ENCODE results near the gene PLA1A.
"Not testable (repeated sequence)": the region's sequence is repeated elsewhere in the genome, so short reads cannot be mapped to it uniquely, and the experiment has no call there.

PLA1A gene, protein sequence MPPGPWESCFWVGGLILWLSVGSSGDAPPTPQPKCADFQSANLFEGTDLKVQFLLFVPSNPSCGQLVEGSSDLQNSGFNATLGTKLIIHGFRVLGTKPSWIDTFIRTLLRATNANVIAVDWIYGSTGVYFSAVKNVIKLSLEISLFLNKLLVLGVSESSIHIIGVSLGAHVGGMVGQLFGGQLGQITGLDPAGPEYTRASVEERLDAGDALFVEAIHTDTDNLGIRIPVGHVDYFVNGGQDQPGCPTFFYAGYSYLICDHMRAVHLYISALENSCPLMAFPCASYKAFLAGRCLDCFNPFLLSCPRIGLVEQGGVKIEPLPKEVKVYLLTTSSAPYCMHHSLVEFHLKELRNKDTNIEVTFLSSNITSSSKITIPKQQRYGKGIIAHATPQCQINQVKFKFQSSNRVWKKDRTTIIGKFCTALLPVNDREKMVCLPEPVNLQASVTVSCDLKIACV

DNA sequence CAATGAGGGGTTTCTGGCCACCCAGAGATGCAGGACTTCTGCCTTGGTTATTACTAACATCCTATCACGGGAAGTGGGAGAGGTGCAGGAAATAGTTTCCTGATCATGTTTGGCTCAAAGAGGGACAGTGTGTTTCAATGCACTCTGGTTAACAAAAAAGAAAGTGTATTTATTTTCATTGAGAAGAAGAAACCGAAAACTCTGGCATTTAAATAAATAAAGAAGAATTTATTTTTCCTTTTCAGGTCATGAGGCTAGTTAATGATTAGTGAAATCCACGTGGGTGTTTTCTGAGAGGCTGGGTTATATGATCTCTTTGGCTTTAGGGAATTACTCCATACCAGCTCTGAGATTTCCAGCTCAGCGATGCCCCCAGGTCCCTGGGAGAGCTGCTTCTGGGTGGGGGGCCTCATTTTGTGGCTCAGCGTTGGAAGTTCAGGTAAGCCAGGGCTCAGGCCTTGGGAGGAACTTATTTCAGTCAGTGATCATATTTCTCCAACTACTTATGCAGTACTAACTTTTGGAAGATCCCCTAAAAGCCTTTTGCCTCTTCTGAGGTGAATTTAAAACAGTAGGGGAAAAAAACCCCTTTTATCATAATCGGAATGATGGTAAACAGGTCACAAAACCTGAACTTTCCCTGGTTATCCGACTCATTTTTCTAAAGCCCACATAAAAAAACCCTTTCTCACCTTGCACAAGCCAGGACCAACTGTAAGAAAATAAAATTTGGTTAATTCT lies at the start of gene PLA1A:
TSS of gene PLA1A (plus strand) at position 338 of the 741 bp plus-strand sequence. CDS start at position 367, 29 bp downstream.
- no peak for ATAC-seq
- no peak for DNase-seq
- Mint-ChIP-seq H3K27me3 (no peaks in the 10 kb centered on the region), H3K4me1 (peaks cover 56% of the 10 kb centered on the region), H3K9me3 (no peaks in the 10 kb centered on the region), H3K4me3 (peak within 1 kb of the TSS in 1 of 2 donors; percentile 1), H3K27ac (peak within 1 kb of the TSS in 1 of 2 donors; percentile 23)

DNA sequence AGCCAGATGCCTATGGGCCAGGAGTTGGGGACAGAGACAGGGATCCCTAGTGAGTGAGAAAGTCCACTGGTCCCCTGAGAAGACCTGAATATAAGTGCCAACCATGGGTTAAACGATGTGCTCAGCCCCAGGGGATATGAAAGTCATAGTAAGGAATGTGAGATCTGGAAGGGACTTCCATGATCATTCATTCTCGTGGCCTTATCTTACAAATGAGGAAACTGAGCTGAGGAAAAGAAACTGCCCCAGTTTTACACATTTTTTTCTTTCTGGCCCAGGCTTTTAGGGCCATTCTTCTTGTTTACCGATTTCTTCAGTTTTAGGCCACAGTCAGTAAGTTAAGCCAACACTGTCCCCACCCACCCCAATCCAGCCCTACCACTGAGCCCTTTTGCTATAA lies 49.3 kb upstream of the PLA1A start:
- ATAC-seq (no peak), DNase-seq (no peak)
- H3K27me3 Mint-ChIP-seq = no peaks in the 10 kb centered on the region
- H3K9me3 Mint-ChIP-seq = no peaks in the 10 kb centered on the region
- H3K4me3 Mint-ChIP-seq = no peak overlapping the region
- H3K27ac Mint-ChIP-seq = no peak overlapping the region
- peaks cover 4% of the 10 kb centered on the region for H3K4me1 Mint-ChIP-seq

DNA sequence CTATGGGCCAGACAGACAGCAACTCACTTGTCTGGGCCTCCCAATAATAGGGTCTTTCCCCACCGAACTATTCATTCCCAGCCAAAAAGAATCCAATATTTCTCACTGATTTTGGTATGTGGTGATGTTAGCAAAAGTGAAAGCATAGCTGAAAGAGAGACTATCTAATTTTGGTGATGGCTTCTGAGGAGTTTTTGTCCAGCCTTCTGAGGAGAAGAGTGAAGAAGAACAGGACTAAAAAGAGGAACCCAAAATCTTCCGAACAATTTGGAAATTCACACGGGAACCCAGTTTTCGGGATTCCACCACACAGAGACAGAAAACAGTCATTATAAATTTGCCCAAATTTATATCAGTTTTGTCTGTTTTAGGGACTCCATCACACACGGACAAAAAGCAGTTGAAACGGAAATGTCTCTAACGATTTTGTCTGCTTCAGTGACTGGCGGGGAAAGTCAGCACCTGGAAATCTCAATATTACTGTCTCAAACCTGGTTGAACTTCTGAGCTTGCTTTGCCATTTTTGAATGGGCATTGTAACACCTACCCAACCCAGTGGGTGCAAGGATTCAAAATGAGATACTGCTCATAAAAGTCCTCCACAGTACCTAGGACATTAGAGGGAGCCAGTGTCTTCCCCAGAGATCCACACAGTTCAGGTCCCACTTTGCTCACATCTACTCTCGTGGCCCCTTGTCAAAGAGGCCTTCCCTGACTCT lies 47.3 kb upstream of the PLA1A start:
- DNase-seq = no peak
- Mint-ChIP-seq H3K4me1 (peaks cover 14% of the 10 kb centered on the region), H3K27me3 (peaks cover 1% of the 10 kb centered on the region), H3K27ac (no peak overlapping the region), H3K4me3 (no peak overlapping the region), H3K9me3 (no peaks in the 10 kb centered on the region)
- no peak for ATAC-seq

DNA sequence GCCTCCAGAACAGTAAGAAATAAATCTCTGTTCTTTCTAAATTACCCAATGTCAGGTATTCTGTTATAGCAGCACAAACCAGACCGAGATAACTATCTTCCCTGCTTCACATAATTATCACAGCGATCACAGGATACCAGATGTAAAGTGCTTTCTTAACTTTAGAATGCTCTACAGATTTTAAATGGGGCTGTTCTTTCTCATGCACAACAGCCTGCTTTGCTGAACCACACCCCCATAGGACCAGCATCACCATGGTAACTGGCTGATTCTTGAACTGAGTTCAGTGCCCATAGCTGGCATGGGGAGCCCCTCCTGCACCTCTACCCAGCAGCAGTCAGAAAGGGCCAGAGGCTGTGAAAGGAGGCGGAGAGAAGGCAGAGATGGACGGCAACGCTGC lies 46.1 kb upstream of the PLA1A start:
- H3K4me1 Mint-ChIP-seq = peaks cover 26% of the 10 kb centered on the region
- no peak for ATAC-seq
- H3K4me3 Mint-ChIP-seq = no peak overlapping the region
- DNase-seq = no peak
- no peaks in the 10 kb centered on the region for H3K9me3 Mint-ChIP-seq
- no peak overlapping the region for H3K27ac Mint-ChIP-seq
- peaks cover 14% of the 10 kb centered on the region for H3K27me3 Mint-ChIP-seq

DNA sequence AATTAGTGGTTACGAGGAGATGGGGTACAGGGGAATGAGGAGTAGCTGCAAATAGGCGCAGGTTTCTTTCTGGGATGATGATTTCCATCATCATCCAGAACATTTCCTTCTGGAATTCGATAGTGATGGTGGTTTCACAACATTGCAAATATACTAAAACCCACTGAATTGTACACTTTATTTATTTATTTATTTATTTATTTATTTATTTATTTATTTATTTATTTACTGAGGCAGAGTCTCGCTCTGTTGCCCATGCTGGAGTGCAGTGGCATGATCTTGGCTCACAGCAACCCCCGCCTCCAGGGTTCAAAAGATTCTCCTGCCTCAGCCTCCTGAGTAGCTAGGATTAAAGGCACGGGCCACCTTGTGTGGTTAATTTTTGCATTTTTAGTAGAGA lies 44.8 kb upstream of the PLA1A start:
- H3K27ac Mint-ChIP-seq, ATAC-seq: not testable (repeated sequence)

DNA sequence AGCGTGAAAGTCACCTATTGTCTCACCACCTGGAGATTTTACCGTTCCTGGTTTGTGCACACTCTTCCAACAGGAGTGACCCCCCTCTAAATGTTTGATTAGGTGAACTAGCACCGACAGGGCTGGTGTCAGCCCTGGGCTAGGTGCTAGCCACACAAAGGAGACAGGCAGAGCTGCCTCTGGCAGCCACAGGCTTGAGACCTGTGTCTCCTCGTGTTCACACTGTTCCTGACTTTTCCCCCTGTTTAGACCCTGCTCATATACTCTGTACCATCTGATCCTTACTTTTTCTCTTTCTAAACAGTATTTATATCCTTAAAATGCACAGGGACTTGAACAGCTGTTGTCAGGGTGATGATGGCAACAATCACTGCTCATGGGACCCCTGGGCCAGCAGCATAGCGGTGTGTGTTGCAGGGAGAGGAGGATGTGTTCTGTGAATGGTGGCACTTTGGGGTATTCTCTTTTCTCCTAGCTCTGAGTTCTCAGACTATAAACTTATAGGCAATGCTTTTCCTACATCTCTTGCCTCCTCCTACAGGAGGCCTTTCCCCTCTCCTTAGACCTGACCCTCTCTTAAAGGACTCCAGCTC lies 43.8 kb upstream of the PLA1A start:
- ATAC-seq (no peak), DNase-seq (no peak)
- Mint-ChIP-seq H3K9me3 (no peaks in the 10 kb centered on the region), H3K27ac (no peak overlapping the region), H3K27me3 (peaks cover 17% of the 10 kb centered on the region), H3K4me3 (no peak overlapping the region), H3K4me1 (peaks cover 45% of the 10 kb centered on the region)

More for the DNA sequence above, 44.8 kb upstream of the PLA1A start:
- not testable (repeated sequence) for H3K4me3 Mint-ChIP-seq, DNase-seq, H3K9me3 Mint-ChIP-seq
- Mint-ChIP-seq H3K27me3 (peaks cover 17% of the 10 kb centered on the region), H3K4me1 (peaks cover 39% of the 10 kb centered on the region)

DNA sequence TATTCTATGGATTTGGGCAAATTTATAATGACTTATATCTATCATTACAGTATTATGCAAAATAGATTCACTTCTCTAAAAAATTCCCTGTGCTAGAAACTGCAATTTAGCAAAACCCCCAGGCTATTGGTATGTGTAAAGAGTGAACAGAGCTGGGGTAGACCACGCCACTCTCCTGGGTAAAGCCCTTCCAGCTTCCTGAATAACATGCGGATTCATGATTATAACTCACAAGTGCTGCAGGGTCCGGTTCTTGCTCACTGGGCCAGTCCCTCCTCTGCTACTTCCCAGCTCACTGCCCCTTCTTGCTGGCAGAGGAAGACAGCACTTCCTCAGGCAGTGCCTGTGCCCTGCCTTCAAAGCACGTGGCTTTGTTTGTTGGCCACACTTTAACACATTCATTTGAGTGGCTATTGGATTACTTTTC lies 42.4 kb upstream of the PLA1A start:
- Mint-ChIP-seq H3K9me3 (no peaks in the 10 kb centered on the region), H3K4me1 (peaks cover 57% of the 10 kb centered on the region)

DNA sequence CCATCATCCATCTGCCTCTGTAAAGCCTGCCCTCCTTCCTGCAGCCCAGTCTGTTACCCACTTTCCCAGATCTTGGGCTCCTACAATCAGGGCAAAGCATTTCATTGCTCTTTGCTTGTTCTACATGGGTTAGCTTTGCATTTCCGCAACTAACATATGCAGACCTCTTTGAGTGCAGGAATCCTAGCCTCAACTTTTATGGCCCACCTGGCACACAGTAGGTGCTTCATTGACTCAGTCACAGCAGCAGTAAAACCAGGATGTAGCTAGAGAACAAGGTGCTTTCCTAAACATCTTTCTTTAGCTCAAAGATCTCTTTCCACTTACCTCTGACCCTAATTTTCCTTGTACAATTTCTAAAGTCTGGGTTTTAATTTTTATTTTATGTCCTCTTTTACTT lies 41.8 kb upstream of the PLA1A start:
- Mint-ChIP-seq H3K4me3 (peak overlapping the region; percentile 20 to 74), H3K27ac (peak overlapping the region in 1 of 2 donors; percentile 31), H3K4me1 (peaks cover 56% of the 10 kb centered on the region), H3K9me3 (no peaks in the 10 kb centered on the region), H3K27me3 (peaks cover 17% of the 10 kb centered on the region)
- ATAC-seq (no peak), DNase-seq (no peak)

More for the DNA sequence above, 42.4 kb upstream of the PLA1A start:
- H3K27ac Mint-ChIP-seq = peak overlapping the region in 1 of 2 donors; percentile 24
- ATAC-seq (no peak), DNase-seq (no peak)
- H3K4me3 Mint-ChIP-seq = peak overlapping the region in 1 of 2 donors; percentile 74
- peaks cover 17% of the 10 kb centered on the region for H3K27me3 Mint-ChIP-seq

DNA sequence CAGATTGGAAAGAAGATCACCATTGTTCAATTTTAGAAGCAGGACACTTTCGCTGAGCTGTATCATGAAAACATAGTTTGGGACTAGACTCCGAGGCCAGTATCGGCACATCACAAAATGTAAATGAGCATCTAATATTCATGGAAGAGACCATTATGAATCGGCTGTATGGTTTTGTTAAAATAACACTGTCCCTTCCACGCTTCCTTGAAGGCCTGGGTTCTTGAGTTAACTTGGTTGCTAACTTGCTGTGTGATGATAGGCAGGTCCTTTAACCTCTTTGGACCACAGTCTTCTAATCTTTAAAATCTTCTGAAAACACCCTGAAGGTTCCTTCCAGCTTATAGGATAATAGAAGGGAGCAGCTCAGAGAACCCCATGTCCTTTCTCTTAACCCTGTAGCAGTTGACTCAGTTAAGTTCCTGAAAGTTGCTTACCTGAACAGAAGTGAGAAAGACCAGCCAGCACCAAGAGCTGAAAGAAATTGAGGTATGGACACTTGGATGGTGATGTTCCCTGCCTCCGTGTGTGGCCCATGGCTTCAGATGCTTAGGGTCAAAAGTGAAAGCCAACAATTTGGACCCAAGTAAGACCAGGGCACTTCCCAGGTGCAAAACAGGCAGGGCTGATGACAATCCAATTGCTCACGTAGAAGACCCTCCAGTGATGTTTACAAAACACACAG lies 40.4 kb upstream of the PLA1A start:
- ATAC-seq = no peak
- Mint-ChIP-seq H3K4me1 (peaks cover 66% of the 10 kb centered on the region), H3K27me3 (peaks cover 17% of the 10 kb centered on the region), H3K9me3 (no peaks in the 10 kb centered on the region), H3K27ac (peak overlapping the region in 1 of 2 donors; percentile 48), H3K4me3 (peak overlapping the region; percentile 58 to 74)
- DNase-seq = no peak

DNA sequence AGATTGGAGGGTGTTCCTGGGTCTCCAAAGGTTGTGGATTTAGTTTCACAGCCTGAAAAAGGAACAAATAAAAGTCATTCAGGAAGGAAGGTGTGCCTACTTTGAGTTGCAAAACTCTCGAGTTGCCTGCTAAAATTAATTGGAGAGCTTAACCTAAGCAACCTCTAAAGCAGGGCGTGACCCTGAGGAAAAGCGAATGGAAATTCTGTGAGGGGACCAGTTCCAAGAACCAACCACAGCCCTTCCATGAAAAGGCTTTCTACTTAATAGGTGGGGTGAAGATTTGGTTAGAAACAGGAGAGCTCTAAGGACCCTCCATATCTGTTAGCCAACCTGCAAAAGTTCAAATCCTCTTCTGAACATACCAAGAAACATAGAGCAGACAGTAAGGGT lies 39.8 kb upstream of the PLA1A start:
- peak overlapping the region; percentile 43 to 75 for H3K27ac Mint-ChIP-seq
- peaks cover 71% of the 10 kb centered on the region for H3K4me1 Mint-ChIP-seq
- no peak for ATAC-seq
- H3K4me3 Mint-ChIP-seq = peak overlapping the region; percentile 58 to 74
- DNase-seq = no peak
- H3K9me3 Mint-ChIP-seq = no peaks in the 10 kb centered on the region
- peaks cover 17% of the 10 kb centered on the region for H3K27me3 Mint-ChIP-seq

DNA sequence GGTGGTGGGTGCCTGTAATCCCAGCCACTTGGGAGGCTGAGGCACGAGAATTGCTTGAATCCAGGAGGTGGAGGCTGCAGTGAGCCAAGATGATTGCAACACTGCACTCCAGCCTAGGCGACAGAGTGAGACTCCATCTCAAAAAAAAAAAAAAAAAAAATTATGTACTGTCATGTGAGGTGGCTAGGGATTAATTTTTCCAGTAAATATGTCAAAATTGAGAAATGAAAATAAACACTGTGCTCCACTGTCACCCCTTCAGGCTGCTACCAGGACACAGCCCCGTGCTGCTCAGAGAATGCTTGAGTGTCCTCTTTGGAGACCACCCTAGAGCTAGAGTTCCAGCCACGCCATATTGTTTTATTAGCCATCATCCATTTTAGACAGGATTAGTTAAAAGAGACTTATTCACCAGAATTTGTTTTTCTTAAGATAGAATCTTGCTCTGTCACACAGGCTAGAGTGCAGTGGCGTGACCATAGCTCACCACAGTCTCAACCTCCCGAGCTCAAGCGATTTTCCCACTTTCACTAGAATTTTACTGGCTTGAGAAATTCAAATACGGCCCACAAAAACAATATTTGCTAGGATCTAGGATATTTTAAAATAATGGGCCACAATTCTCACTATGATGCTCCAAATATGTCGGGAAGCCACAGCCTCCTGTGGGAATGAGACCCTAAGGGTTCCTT lies 38.9 kb upstream of the PLA1A start:
- peak overlapping the region in 1 of 2 donors; percentile 38 for H3K27ac Mint-ChIP-seq

DNA sequence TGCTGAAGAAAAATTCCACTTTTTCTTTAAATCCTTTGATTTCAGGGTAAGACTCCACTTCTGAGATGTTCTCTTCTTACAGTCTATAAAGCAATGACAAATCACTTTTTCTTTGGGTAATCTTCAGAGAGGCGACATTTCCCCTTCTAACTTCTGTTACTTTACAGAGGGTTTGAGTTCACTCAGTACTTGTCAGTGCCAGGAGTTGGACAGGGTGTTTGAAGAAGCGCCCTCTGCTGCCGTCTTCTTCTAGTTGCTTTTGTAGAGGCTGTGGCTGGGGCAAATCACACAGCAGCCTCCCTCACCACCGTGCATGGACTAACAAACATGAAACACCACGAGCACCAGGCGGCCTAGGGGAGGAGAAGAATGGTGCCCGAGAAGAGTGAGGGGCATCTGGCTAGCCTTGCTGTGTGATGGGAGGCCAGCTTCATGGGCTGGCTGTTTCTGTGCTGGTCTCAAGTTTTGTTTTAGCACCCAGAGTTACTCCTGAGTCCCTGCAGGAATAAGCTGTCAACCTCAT lies 38.2 kb upstream of the PLA1A start, which contains the start of gene CD80:
TSS of gene CD80 (minus strand) at position 174 of the 523 bp plus-strand sequence. CDS start 1,886 bp downstream, outside the sequence.
- Mint-ChIP-seq H3K4me1 (peaks cover 70% of the 10 kb centered on the region), H3K27ac (peak within 1 kb of the TSS; percentile 43 to 55), H3K4me3 (peak within 1 kb of the TSS; percentile 58 to 74)

More for the DNA sequence above, 38.9 kb upstream of the PLA1A start:
- Mint-ChIP-seq H3K4me3 (peak overlapping the region; percentile 58 to 74), H3K9me3 (no peaks in the 10 kb centered on the region), H3K4me1 (peaks cover 72% of the 10 kb centered on the region), H3K27me3 (peaks cover 17% of the 10 kb centered on the region)
- ATAC-seq (no peak), DNase-seq (no peak)

DNA sequence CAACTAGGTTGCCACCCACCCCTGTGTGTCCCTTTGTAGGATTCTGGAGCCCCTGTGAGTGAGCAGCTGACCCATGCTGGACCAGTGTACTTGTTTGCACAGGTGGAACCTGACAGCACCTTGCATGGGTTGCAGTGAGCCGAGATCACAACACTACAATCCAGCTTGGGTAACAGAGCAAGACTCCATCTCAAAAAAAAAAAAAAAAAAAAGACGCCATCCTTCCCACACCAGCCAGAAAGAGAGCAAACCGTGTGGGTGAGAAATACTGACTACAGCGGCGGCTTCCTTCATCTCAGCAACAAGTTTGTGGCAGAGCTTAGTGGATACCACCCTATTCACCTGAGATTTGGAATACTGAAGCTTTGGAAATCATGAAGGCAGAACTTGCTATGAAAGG lies 37.5 kb upstream of the PLA1A start:
- peaks cover 64% of the 10 kb centered on the region for H3K4me1 Mint-ChIP-seq
- H3K9me3 Mint-ChIP-seq = no peaks in the 10 kb centered on the region
- no peak for DNase-seq
- H3K27ac Mint-ChIP-seq = peak overlapping the region in 1 of 2 donors; percentile 34
- peaks cover 17% of the 10 kb centered on the region for H3K27me3 Mint-ChIP-seq
- no peak for ATAC-seq
- H3K4me3 Mint-ChIP-seq = peak overlapping the region in 1 of 2 donors; percentile 74

More for the DNA sequence above, 38.2 kb upstream of the PLA1A start, which contains the start of gene CD80:
- Mint-ChIP-seq H3K27me3 (peaks cover 17% of the 10 kb centered on the region), H3K9me3 (no peaks in the 10 kb centered on the region)
- DNase-seq = peak; percentile 65 to 73
- peak; percentile 81 for ATAC-seq
